Natural killer cell (primary cell): ENCODE data around the gene BATF2. TPM values are rescaled to one million over a fixed set of nuclear protein-coding genes. Genes with fewer than 3 reads are reported as not detected.

ENCODE experiments used
- ATAC-seq, 3 donors: fragments of 150-1000 bp in 2 of 3; fragments of 200-7000 bp in 1 of 3; cut with Tn5 transposase; 1 replicate in 1 of 3; 2 replicates in 2 of 3; pipeline ENCODE4 v1.10.0; 2021; ENCODE audit warnings: mild to moderate bottlenecking in 2 of 3, moderate library complexity in 2 of 3
- DNase-seq, 2 donors: peaks; one replicate each; pipeline versions ENCODE4 v3.0.0 to v3.0.0-alpha.2; 2013 to 2021; ENCODE audit warnings: mixed read lengths in 1 of 2
- H3K27ac ChIP-seq: one replicate; pipeline ENCODE4 v1.5.1; 2013; ENCODE audit warnings: mild to moderate bottlenecking, low read length
- H3K27me3 ChIP-seq: one replicate; pipeline ENCODE4 v1.6.1; 2013; ENCODE audit warnings: low read length; ENCODE audit not compliant: control insufficient read depth, insufficient read depth
- H3K36me3 ChIP-seq: one replicate; pipeline ENCODE4 v1.6.1; 2013; ENCODE audit warnings: low read length; ENCODE audit not compliant: control insufficient read depth, insufficient read depth
- H3K4me1 ChIP-seq: one replicate; pipeline ENCODE4 v1.6.1; 2013; ENCODE audit warnings: low read length; ENCODE audit not compliant: control insufficient read depth, insufficient read depth
- H3K4me3 ChIP-seq: one replicate; pipeline ENCODE4 v1.5.1; 2013; ENCODE audit warnings: low read length
- H3K9me3 ChIP-seq: one replicate; pipeline ENCODE4 v1.6.1; 2013; ENCODE audit warnings: low read length; ENCODE audit not compliant: control insufficient read depth, insufficient read depth
- H3K27ac Mint-ChIP-seq, 2 donors: one replicate each; pipeline ENCODE4 v1.8.0; 2022; ENCODE audit warnings: mild to moderate bottlenecking in 2 of 2, mixed read lengths in 2 of 2, moderate library complexity in 1 of 2
- H3K27me3 Mint-ChIP-seq, 2 donors: one replicate each; pipeline ENCODE4 v1.8.0; 2022; ENCODE audit warnings: low read depth in 2 of 2, mixed read lengths in 2 of 2
- H3K36me3 Mint-ChIP-seq: one replicate; pipeline ENCODE4 v1.8.0; 2022; ENCODE audit warnings: mixed read lengths
- H3K4me1 Mint-ChIP-seq, 2 donors: one replicate each; pipeline ENCODE4 v1.8.0; 2022; ENCODE audit warnings: mixed read lengths in 2 of 2
- H3K4me3 Mint-ChIP-seq: one replicate; pipeline ENCODE4 v1.8.0; 2022; ENCODE audit warnings: mild to moderate bottlenecking, moderate library complexity, mixed read lengths
- H3K9me3 Mint-ChIP-seq, 2 donors: one replicate each; pipeline ENCODE4 v1.8.0; 2022; ENCODE audit warnings: mixed read lengths in 2 of 2
- CTCF ChIP-seq: fragments of 200-600 bp; IDR thresholded peaks from one replicate; pipeline ENCODE4 v1.8.0; 2022; ENCODE audit warnings: antibody characterized with exemption
- WGBS: methylation state at CpG from one replicate; pipeline ENCODE4 v1.1.7; 2013; ENCODE audit warnings: missing lambda C conversion rate; ENCODE audit not compliant: insufficient coverage; 5-methylcytosine and 5-hydroxymethylcytosine counted together
- intact Hi-C: fragments of 100-400 bp; cut with micrococcal nuclease; formaldehyde crosslinking; loops from one replicate; pipeline ENCODE4 v1.14.2; 2022
- total RNA-seq, 4 donors: library from RNA; stranded (reverse); fragments of 120-200 nt in 1 of 4; gene quantifications; one replicate each; pipeline versions ENCODE4 v1.2.3 to v1.2.4, GENCODE V29; 2013 to 2022

Gene BATF2
- total RNA-seq, 3 donors from 2014 or later (not counting 1 experiment from before 2014, with no cell fraction given): 0.30 TPM; not detected in 2

DNA sequence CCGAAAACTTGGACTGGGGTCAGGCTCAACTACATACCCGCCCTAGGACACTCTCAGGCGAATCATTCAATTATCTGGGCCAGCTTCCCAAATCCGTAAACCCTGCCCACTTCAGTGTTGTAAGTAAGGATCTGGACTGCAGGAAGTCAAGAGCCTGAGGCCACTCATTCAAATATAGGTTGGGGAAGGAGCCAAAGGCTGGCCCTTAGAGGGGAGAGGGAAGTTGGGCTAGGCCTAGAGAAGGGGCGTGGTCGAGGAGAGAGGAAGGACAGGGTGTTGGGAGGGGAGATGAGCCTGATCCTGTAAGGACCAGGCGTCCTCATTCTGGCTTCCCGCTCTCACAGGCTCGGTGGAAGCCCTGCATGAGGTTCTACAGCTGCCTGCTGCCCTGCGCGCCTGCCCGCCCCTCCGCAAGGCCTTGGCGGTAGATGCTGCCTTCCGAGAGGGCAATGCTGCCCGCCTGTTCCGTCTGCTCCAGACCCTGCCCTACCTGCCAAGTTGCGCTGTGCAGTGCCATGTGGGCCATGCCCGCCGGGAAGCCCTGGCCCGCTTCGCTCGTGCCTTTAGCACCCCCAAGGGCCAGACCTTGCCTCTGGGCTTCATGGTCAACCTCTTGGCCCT lies 47.2 kb upstream of the BATF2 start:
- Mint-ChIP-seq H3K27me3 (no peaks in the 10 kb centered on the region), H3K9me3 (no peaks in the 10 kb centered on the region), H3K27ac (no peak overlapping the region), H3K36me3 (no peaks in the 10 kb centered on the region), H3K4me1 (peaks cover 20 to 34% of the 10 kb centered on the region in 2 donors), H3K4me3 (peak overlapping the region; percentile 11)
- ATAC-seq (no peak), DNase-seq (no peak)
- Histone ChIP-seq H3K4me3 (no peak overlapping the region), H3K36me3 (peaks cover 5% of the 10 kb centered on the region), H3K27ac (no peak overlapping the region), H3K9me3 (no peaks in the 10 kb centered on the region), H3K4me1 (peaks cover 42% of the 10 kb centered on the region), H3K27me3 (no peaks in the 10 kb centered on the region)
- 95% methylated on average over 23 of the region's 23 CpGs for WGBS
- intact Hi-C loops: no loop called here
- TF ChIP-seq CTCF: no peak

DNA sequence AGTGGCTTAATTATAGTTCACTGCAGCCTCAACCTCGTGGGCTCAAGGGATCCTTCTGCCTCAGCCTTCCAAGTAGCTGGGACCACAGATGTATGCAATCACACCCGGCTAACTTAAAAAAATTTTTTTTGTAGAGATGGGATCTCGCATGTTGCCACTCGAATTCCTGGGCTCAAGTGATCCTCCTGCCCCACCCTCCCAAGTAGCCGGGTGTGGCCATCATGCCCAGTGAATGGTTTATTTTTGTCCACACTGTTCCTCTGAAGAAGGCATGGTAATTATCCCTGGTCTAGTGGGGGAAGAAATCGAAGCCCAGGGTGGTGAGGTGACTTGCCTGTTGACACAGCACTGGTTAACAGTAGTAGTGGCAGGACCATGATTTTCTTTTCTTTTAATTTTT lies 46.1 kb upstream of the BATF2 start:
- Mint-ChIP-seq H3K27me3 (no peaks in the 10 kb centered on the region), H3K36me3 (no peaks in the 10 kb centered on the region), H3K27ac (no peak overlapping the region), H3K9me3 (no peaks in the 10 kb centered on the region), H3K4me3 (peak overlapping the region; percentile 88), H3K4me1 (peaks cover 20 to 29% of the 10 kb centered on the region in 2 donors)
- ATAC-seq (no peak), DNase-seq (no peak)
- WGBS: 95% methylated on average over 5 of the region's 6 CpGs
- no peak overlapping the region for H3K4me3 ChIP-seq
- TF ChIP-seq CTCF: no peak
- H3K36me3 ChIP-seq: peaks cover 10% of the 10 kb centered on the region
- peaks cover 36% of the 10 kb centered on the region for H3K4me1 ChIP-seq
- H3K9me3 ChIP-seq: no peaks in the 10 kb centered on the region
- H3K27ac ChIP-seq: no peak overlapping the region
- intact Hi-C loops: no loop called here
- H3K27me3 ChIP-seq: no peaks in the 10 kb centered on the region

DNA sequence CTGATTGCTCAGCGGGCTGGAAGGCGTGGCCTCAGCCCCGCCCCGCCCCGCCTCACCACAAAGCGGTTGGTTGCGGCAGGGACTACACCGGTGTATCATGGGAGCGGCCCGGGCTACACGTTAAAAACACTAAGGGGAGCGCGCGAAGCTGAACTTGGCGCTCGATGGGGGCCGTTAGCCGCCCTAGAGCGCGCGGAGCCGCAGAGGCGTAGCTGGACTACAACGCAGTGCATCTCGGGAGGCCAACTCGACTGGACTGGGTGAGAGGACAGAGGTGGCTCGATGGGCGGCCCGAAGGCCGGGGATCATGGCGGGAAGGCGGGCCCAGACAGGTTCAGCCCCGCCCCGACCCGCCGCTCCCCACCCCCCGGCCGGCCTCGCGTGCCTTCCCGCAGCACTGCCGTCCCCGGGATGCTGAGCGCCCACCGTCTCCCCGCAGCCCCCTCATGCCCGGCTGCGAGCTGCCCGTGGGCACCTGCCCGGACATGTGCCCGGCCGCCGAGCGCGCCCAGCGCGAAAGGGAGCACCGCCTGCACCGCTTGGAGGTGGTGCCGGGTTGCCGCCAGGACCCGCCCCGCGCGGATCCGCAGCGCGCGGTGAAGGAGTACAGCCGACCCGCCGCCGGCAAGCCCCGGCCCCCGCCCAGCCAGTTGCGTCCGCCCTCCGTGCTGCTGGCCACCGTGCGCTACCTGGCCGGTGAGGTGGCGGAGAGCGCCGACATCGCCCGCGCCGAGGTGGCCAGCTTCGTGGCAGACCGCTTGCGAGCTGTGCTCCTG lies 44.3 kb upstream of the BATF2 start, which contains the start of gene SAC3D1:
Gene SAC3D1 (plus strand): TSS at position 364 of the 776 bp plus-strand sequence. CDS start 83 bp downstream, at position 447.
- Histone ChIP-seq H3K9me3 (no peaks in the 10 kb centered on the region), H3K27me3 (no peaks in the 10 kb centered on the region), H3K4me3 (peak within 1 kb of the TSS; percentile 61), H3K4me1 (peaks cover 19% of the 10 kb centered on the region), H3K27ac (peak within 1 kb of the TSS; percentile 80), H3K36me3 (peaks cover 11% of the 10 kb centered on the region)
- H3K36me3 Mint-ChIP-seq: no peaks in the 10 kb centered on the region
- under 1% methylated on average over 91 of the region's 91 CpGs for WGBS
- H3K27ac Mint-ChIP-seq: peak within 1 kb of the TSS; percentile 82 to 86
- TF ChIP-seq CTCF: no peak
- peak within 1 kb of the TSS; percentile 90 for H3K4me3 Mint-ChIP-seq
- DNase-seq (peak; percentile 81 to 92), ATAC-seq (peak; percentile 95 to 98 (median 95))
- no peaks in the 10 kb centered on the region for H3K9me3 Mint-ChIP-seq
- H3K27me3 Mint-ChIP-seq: no peaks in the 10 kb centered on the region
- intact Hi-C loops: loop anchor here (1.0 kb wide), 1 partner anchor 14 kb away; the partner anchor contains the start of gene SNX15
- peaks cover 6 to 19% of the 10 kb centered on the region in 2 donors for H3K4me1 Mint-ChIP-seq
